Neural cell (in vitro differentiated cells): ENCODE results near the gene LANCL2. TPM values are rescaled to one million over a fixed set of nuclear protein-coding genes. Genes with fewer than 3 reads are reported as not detected.

Experiments used
- H2AFZ ChIP-seq: fragments of 200-600, 300-800 bp; sonication (generic), shearing (Covaris generic); 2 replicates; pipeline ENCODE4 v1.6.0; 2014; ENCODE audit warnings: low read depth, mild to moderate bottlenecking, antibody characterized with exemption, low read length, moderate library complexity
- H3F3A ChIP-seq: fragments of 200-600 bp; shearing (Covaris generic); 2 replicates; pipeline ENCODE4 v1.6.1; 2016; ENCODE audit warnings: mild to moderate bottlenecking, moderate library complexity, mixed read lengths, antibody characterized with exemption, low read length; ENCODE audit not compliant: insufficient read depth, poor library complexity, severe bottlenecking
- H3K27ac ChIP-seq: fragments of 200-600, 300-800 bp; sonication (generic), shearing (Covaris generic); 2 replicates; pipeline ENCODE4 v1.5.1; 2014; ENCODE audit warnings: mild to moderate bottlenecking, low read length, moderate library complexity
- H3K27me3 ChIP-seq: fragments of 300-800, 200-600 bp; sonication (generic), shearing (Covaris generic); 2 replicates; pipeline ENCODE4 v1.6.0; 2014; ENCODE audit warnings: mild to moderate bottlenecking, low read depth, low read length, moderate library complexity; ENCODE audit not compliant: insufficient read depth
- H3K36me3 ChIP-seq: fragments of 300-800, 200-600 bp; sonication (generic), shearing (Covaris generic); 2 replicates; pipeline ENCODE4 v1.5.1; 2014; ENCODE audit warnings: mild to moderate bottlenecking, antibody characterized with exemption, low read length, moderate library complexity; ENCODE audit not compliant: insufficient read depth
- H3K4me2 ChIP-seq: fragments of 300-800, 200-600 bp; sonication (generic), shearing (Covaris generic); 2 replicates; pipeline ENCODE4 v1.6.0; 2014; ENCODE audit warnings: mild to moderate bottlenecking, low read length
- H3K4me3 ChIP-seq: fragments of 300-800, 200-600 bp; sonication (generic), shearing (Covaris generic); 2 replicates; pipeline ENCODE4 v1.5.1; 2014; ENCODE audit warnings: mild to moderate bottlenecking, low read length, moderate library complexity
- H3K79me2 ChIP-seq: fragments of 200-600 bp; shearing (Covaris generic); replicated peaks from 2 replicates; pipeline ENCODE4 v1.6.0; 2014; ENCODE audit warnings: mild to moderate bottlenecking, low read length, moderate library complexity; ENCODE audit not compliant: insufficient read depth
- H3K9ac ChIP-seq: fragments of 300-800, 200-600 bp; sonication (generic), shearing (Covaris generic); 2 replicates; pipeline ENCODE4 v1.6.1; 2016; ENCODE audit warnings: mild to moderate bottlenecking, low read length, mixed read lengths
- H3K9me2 ChIP-seq: fragments of 200-600 bp; shearing (Covaris generic); 2 replicates; pipeline ENCODE4 v1.6.1; 2016; ENCODE audit warnings: mild to moderate bottlenecking, low read length, mixed read lengths; ENCODE audit not compliant: insufficient read depth
- H3K9me3 ChIP-seq: fragments of 200-600, 300-800 bp; sonication (generic), shearing (Covaris generic); 2 replicates; pipeline ENCODE4 v1.6.1; 2016; ENCODE audit warnings: mild to moderate bottlenecking, mixed run types, low read length, moderate library complexity, mixed read lengths
- H4K20me1 ChIP-seq: fragments of 200-600 bp; shearing (Covaris generic); 2 replicates; pipeline ENCODE4 v1.6.1; 2016; ENCODE audit warnings: mild to moderate bottlenecking, mixed run types; ENCODE audit not compliant: insufficient read depth
- EP300 ChIP-seq: fragments of 450-650 bp; conservative IDR thresholded peaks from 2 replicates; pipeline ENCODE4 v1.6.1; 2014; ENCODE audit warnings: antibody characterized with exemption, mild to moderate bottlenecking, moderate library complexity; ENCODE audit not compliant: poor library complexity, severe bottlenecking
- EZH2 ChIP-seq: fragments of 200-600, 300-800 bp; shearing (Covaris generic), sonication (generic); IDR thresholded peaks from 2 replicates; pipeline ENCODE4 v1.6.1; 2014; ENCODE audit warnings: antibody characterized with exemption, low read length, borderline replicate concordance, mild to moderate bottlenecking; ENCODE audit not compliant: insufficient read depth, poor library complexity, severe bottlenecking
- MXI1 ChIP-seq: fragments of 450-650 bp; conservative IDR thresholded peaks from 2 replicates; pipeline ENCODE4 v1.6.1; 2014; ENCODE audit warnings: antibody characterized with exemption, mild to moderate bottlenecking; ENCODE audit not compliant: poor library complexity, severe bottlenecking
- POLR2AphosphoS5 ChIP-seq: IDR thresholded peaks from 2 replicates; pipeline ENCODE4 v1.6.1; 2012
- RAD21 ChIP-seq: fragments of 450-650 bp; conservative IDR thresholded peaks from 2 replicates; pipeline ENCODE4 v1.6.1; 2014; ENCODE audit warnings: antibody characterized with exemption, mild to moderate bottlenecking, moderate library complexity
- SMC3 ChIP-seq: fragments of 450-650 bp; conservative IDR thresholded peaks from 2 replicates; pipeline ENCODE4 v1.6.1; 2014; ENCODE audit warnings: antibody characterized with exemption, mild to moderate bottlenecking, moderate library complexity; ENCODE audit not compliant: poor library complexity
- TAF1 ChIP-seq: IDR thresholded peaks from 2 replicates; pipeline ENCODE4 v1.6.1; 2012; ENCODE audit warnings: low read depth
- polyA plus RNA-seq: library from polyadenylated mRNA; depleted of rRNA; stranded (reverse); fragments of >200 nt; gene quantifications from 2 replicates; pipeline ENCODE4 v1.2.3, GENCODE V29; 2014
- TF ChIP-seq, protein P1 (sequence below): fragments of 450-650 bp; IDR thresholded peaks from 2 replicates; pipeline ENCODE4 v1.5.1; 2014; ENCODE audit warnings: antibody characterized with exemption, mild to moderate bottlenecking, moderate library complexity; ENCODE audit not compliant: poor library complexity, severe bottlenecking
- TF ChIP-seq, protein P2 (sequence below): IDR thresholded peaks from 2 replicates; pipeline ENCODE4 v1.6.1; 2012; ENCODE audit warnings: borderline replicate concordance

Gene LANCL2
- polyA plus RNA-seq, 1 donor from 2014 or later, result 51.2 TPM

GRCh38 chr7:55336540-55336939, 28.6 kb upstream of the LANCL2 start:
- H3K36me3 ChIP-seq, result no peaks in the 10 kb centered on the region
- no peaks in the 10 kb centered on the region for H3K27me3 ChIP-seq
- H3F3A ChIP-seq, result no peaks in the 10 kb centered on the region
- no peaks in the 10 kb centered on the region for H3K9me2 ChIP-seq
- H3K27ac ChIP-seq, result no peak overlapping the region
- H2AFZ ChIP-seq, result no peak overlapping the region
- H3K9me3 ChIP-seq, result no peaks in the 10 kb centered on the region
- H3K4me3 ChIP-seq, result no peak overlapping the region
- no peaks in the 10 kb centered on the region for H4K20me1 ChIP-seq
- no peak overlapping the region for H3K9ac ChIP-seq
- H3K4me2 ChIP-seq, result no peak overlapping the region
- no peak for TF ChIP-seq SMC3
- TF ChIP-seq, protein P1, sequence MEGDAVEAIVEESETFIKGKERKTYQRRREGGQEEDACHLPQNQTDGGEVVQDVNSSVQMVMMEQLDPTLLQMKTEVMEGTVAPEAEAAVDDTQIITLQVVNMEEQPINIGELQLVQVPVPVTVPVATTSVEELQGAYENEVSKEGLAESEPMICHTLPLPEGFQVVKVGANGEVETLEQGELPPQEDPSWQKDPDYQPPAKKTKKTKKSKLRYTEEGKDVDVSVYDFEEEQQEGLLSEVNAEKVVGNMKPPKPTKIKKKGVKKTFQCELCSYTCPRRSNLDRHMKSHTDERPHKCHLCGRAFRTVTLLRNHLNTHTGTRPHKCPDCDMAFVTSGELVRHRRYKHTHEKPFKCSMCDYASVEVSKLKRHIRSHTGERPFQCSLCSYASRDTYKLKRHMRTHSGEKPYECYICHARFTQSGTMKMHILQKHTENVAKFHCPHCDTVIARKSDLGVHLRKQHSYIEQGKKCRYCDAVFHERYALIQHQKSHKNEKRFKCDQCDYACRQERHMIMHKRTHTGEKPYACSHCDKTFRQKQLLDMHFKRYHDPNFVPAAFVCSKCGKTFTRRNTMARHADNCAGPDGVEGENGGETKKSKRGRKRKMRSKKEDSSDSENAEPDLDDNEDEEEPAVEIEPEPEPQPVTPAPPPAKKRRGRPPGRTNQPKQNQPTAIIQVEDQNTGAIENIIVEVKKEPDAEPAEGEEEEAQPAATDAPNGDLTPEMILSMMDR, result no peak
- no peak for TF ChIP-seq RAD21
- TF ChIP-seq POLR2AphosphoS5, result no peak
- TF ChIP-seq MXI1, result no peak
- no peak for TF ChIP-seq EP300
- no peak for TF ChIP-seq TAF1
- TF ChIP-seq, protein P2, sequence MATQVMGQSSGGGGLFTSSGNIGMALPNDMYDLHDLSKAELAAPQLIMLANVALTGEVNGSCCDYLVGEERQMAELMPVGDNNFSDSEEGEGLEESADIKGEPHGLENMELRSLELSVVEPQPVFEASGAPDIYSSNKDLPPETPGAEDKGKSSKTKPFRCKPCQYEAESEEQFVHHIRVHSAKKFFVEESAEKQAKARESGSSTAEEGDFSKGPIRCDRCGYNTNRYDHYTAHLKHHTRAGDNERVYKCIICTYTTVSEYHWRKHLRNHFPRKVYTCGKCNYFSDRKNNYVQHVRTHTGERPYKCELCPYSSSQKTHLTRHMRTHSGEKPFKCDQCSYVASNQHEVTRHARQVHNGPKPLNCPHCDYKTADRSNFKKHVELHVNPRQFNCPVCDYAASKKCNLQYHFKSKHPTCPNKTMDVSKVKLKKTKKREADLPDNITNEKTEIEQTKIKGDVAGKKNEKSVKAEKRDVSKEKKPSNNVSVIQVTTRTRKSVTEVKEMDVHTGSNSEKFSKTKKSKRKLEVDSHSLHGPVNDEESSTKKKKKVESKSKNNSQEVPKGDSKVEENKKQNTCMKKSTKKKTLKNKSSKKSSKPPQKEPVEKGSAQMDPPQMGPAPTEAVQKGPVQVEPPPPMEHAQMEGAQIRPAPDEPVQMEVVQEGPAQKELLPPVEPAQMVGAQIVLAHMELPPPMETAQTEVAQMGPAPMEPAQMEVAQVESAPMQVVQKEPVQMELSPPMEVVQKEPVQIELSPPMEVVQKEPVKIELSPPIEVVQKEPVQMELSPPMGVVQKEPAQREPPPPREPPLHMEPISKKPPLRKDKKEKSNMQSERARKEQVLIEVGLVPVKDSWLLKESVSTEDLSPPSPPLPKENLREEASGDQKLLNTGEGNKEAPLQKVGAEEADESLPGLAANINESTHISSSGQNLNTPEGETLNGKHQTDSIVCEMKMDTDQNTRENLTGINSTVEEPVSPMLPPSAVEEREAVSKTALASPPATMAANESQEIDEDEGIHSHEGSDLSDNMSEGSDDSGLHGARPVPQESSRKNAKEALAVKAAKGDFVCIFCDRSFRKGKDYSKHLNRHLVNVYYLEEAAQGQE, result no peak
- TF ChIP-seq EZH2, result no peak
- H3K79me2 ChIP-seq, result no peaks in the 10 kb centered on the region

GRCh38 chr7:55339033-55340000, 25.8 kb upstream of the LANCL2 start:
- Histone ChIP-seq H3K9me3 (no peaks in the 10 kb centered on the region), H3K27ac (no peak overlapping the region), H3K9me2 (no peaks in the 10 kb centered on the region), H2AFZ (no peak overlapping the region), H3F3A (no peaks in the 10 kb centered on the region), H3K9ac (no peak overlapping the region), H4K20me1 (no peaks in the 10 kb centered on the region), H3K36me3 (no peaks in the 10 kb centered on the region), H3K4me2 (no peak overlapping the region), H3K4me3 (no peak overlapping the region), H3K27me3 (no peaks in the 10 kb centered on the region), H3K79me2 (no peaks in the 10 kb centered on the region)
- TF ChIP-seq EP300 (no peak), TAF1 (no peak), SMC3 (no peak), RAD21 (no peak), MXI1 (no peak), POLR2AphosphoS5 (no peak), EZH2 (no peak)
- TF ChIP-seq, protein P2, result no peak
- TF ChIP-seq, protein P1, result no peak
